NCI-H526 treated with DMSO at 0.1 percent for 48 hours (cell line): ENCODE results near the gene TOMM22.

ENCODE experiments used
- DNase-seq: peaks from one replicate; lab custom pipeline; 2025; lab: John Stamatoyannopoulos, UW

The TOMM22 gene

GRCh38 chr22:38733724-38734381 lies 52.1 kb downstream of the TOMM22 start:
- no peak for DNase-seq

- no peak for DNase-seq
These were observed 52.8 kb downstream of the TOMM22 start for GRCh38 chr22:38734421-38735100.
